Measurements from ENCODE around the gene PUM2.

PUM2 gene

GRCh38 chr2:20198796-20199632, 151.6 kb downstream of the PUM2 start:
- no peak for DNase-seq

Measured in NCI-H1048 (cell line).